ENCODE measurements around the gene CD164. TPM values are rescaled to one million over a fixed set of nuclear protein-coding genes. Genes with fewer than 3 reads are reported as not detected.
A peak's percentile ranks its signal among the peaks of the same experiment; 100 is the strongest.

CD164 gene
- total and polyA plus RNA-seq, 2 of the 13 experiments (the other 11 are each of a cell fraction or from before 2014, with no cell fraction given): 222 to 293 TPM

DNA sequence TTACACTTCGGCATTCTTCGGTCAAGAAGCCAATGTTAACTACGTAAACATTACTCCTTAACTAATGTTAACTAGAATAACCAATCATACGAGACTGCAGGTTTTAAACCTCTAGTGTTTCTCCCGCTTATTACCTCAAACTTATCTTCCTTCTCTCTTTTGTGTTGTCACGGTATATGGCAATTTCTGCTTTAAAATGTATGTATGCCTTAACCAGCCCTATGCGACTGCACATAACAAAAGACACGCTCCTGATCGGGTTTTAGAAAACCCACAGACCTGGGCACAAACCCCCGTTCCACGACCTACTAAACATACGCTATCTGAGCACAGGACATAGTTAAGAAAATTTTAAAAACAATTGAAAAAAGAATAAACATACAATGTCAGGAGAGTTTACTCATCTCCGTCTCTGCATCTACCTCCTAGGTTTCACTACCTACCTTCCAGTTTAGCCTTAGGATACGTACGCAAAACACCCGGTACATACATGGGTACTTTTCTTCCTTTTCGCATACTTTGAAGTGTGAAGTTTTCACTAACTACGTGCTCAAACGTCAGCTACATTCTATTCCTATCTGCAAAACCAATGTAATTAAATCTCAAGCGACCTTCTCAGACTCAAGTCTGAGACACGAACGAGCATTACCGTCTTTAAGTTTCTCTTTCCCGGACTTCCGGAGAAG, 1.1 kb downstream of the CD164 start:
- Histone ChIP-seq H2AFZ (ENCODE audit: low read length) (no peak overlapping the region), H3K4me3 (replicated peaks in 1 of 3; ENCODE audit: insufficient read depth in 1 of 3, low read depth in 2 of 3, low read length in 3 of 3) (peak overlapping the region; percentile 95 to 99 (median 99)), H3K9me3 (ENCODE audit: low read length) (no peaks in the 10 kb centered on the region), H3K79me2 (ENCODE audit: insufficient read depth, low read length) (peaks cover 59% of the 10 kb centered on the region), H4K20me1 (ENCODE audit: insufficient read depth, low read length) (peaks cover 45% of the 10 kb centered on the region), H3K4me1 (ENCODE audit: insufficient read depth, low read length) (peaks cover 38% of the 10 kb centered on the region), H3K4me2 (ENCODE audit: low read depth, low read length) (peak overlapping the region; percentile 96), H3K27me3 (ENCODE audit: control insufficient read depth in 1 of 2, insufficient read depth in 2 of 2, low read length in 2 of 2) (no peaks in the 10 kb centered on the region; a peak in 1 of 5 replicates), H3K27ac (ENCODE audit: extremely low read length, insufficient read depth, low read length) (peak overlapping the region; percentile 98), H3K36me3 (replicated peaks in 1 of 2; ENCODE audit: control insufficient read depth in 1 of 2, insufficient read depth in 2 of 2, low read length in 2 of 2) (peaks cover 8 to 29% of the 10 kb centered on the region in 2 experiments), H3K9ac (ENCODE audit: insufficient read depth, low read depth, low read length) (peak overlapping the region; percentile 99)
- POLR2A ChIA-PET: interaction anchor here (1.6 to 3.9 kb wide), 4 partner anchors 11 to 85 kb away, joined by 4 to 29 read pairs (median 8); partner anchors contain the start of genes PPIL6 and SMPD2
- under 1% methylated on average over 25 of the region's 25 CpGs for WGBS (ENCODE audit: low lambda C conversion rate)
- CTCF ChIA-PET (ENCODE audit: low intra/inter-chr PET ratio, low total read pairs): no interaction called here
- BruUV-seq (replicated peaks): no TSS peak
- intact Hi-C loops (cut with micrococcal nuclease; ENCODE audit: unreplicated experiment) (loop anchor here (5.0 kb wide), 1 partner anchor 284 kb away; the partner anchor contains the start of gene CEP57L1), in situ Hi-C loops (cut with HindIII; ENCODE audit: extremely low pct_ligation_motif_present, low pct_unique_long_range_greater_than_20kb) (loop anchor here (5.0 kb wide), 2 partner anchors 61 to 194 kb away; partner anchors contain the start of genes PPIL6 and SMPD2)
- DNase-seq (ENCODE audit: low spot score) (no peak), FAIRE-seq (no peak), ATAC-seq (no peak)
- TF ChIP-seq PAWR (CRISPR knock-in tag; IDR thresholded peaks at IDR 0.05; ENCODE audit: borderline replicate concordance): no peak
- no peak for TF ChIP-seq SIX1 (CRISPR knock-in tag; IDR thresholded peaks at IDR 0.05; ENCODE audit: borderline replicate concordance)
- no peak for TF ChIP-seq ZNF501 (CRISPR knock-in tag; IDR thresholded peaks at IDR 0.05)
- TF ChIP-seq SMARCE1 (IDR thresholded peaks at IDR 0.05; ENCODE audit: borderline replicate concordance): no peak
- no peak for TF ChIP-seq HNF4A (CRISPR knock-in tag; IDR thresholded peaks at IDR 0.05)
- TF ChIP-seq ZNF10 (CRISPR knock-in tag; IDR thresholded peaks at IDR 0.05; ENCODE audit: borderline replicate concordance, low read depth): no peak
- TF ChIP-seq HIVEP1 (CRISPR knock-in tag; IDR thresholded peaks at IDR 0.05): no peak
- TF ChIP-seq PHF8 (CRISPR knock-in tag; IDR thresholded peaks at IDR 0.05): no peak
- no peak for TF ChIP-seq SOX13 (IDR thresholded peaks at IDR 0.05)
- no peak for TF ChIP-seq SOX13 (CRISPR knock-in tag; conservative IDR thresholded peaks at IDR 0.05 in 1 of 2, IDR thresholded peaks at IDR 0.05 in 1 of 2)
- TF ChIP-seq, protein P1, sequence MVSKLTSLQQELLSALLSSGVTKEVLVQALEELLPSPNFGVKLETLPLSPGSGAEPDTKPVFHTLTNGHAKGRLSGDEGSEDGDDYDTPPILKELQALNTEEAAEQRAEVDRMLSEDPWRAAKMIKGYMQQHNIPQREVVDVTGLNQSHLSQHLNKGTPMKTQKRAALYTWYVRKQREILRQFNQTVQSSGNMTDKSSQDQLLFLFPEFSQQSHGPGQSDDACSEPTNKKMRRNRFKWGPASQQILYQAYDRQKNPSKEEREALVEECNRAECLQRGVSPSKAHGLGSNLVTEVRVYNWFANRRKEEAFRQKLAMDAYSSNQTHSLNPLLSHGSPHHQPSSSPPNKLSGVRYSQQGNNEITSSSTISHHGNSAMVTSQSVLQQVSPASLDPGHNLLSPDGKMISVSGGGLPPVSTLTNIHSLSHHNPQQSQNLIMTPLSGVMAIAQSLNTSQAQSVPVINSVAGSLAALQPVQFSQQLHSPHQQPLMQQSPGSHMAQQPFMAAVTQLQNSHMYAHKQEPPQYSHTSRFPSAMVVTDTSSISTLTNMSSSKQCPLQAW (CRISPR knock-in tag; IDR thresholded peaks at IDR 0.05): no peak
- no peak for TF ChIP-seq GZF1 (CRISPR knock-in tag; IDR thresholded peaks at IDR 0.05)
- TF ChIP-seq, protein P2, sequence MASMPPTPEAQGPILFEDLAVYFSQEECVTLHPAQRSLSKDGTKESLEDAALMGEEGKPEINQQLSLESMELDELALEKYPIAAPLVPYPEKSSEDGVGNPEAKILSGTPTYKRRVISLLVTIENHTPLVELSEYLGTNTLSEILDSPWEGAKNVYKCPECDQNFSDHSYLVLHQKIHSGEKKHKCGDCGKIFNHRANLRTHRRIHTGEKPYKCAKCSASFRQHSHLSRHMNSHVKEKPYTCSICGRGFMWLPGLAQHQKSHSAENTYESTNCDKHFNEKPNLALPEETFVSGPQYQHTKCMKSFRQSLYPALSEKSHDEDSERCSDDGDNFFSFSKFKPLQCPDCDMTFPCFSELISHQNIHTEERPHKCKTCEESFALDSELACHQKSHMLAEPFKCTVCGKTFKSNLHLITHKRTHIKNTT (CRISPR knock-in tag; IDR thresholded peaks at IDR 0.05): no peak
- no peak for TF ChIP-seq ZNF296 (CRISPR knock-in tag; conservative IDR thresholded peaks at IDR 0.05)
- TF ChIP-seq ZFP36L1 (CRISPR knock-in tag; IDR thresholded peaks at IDR 0.05): 0 out of 2 replicates have a peak, but pooled peaks have one; percentile 46
- TF ChIP-seq SOX5 (CRISPR knock-in tag; IDR thresholded peaks at IDR 0.05; ENCODE audit: borderline replicate concordance): 0 out of 2 replicates have a peak, but pooled peaks have one; percentile 11
- TF ChIP-seq, protein P3, sequence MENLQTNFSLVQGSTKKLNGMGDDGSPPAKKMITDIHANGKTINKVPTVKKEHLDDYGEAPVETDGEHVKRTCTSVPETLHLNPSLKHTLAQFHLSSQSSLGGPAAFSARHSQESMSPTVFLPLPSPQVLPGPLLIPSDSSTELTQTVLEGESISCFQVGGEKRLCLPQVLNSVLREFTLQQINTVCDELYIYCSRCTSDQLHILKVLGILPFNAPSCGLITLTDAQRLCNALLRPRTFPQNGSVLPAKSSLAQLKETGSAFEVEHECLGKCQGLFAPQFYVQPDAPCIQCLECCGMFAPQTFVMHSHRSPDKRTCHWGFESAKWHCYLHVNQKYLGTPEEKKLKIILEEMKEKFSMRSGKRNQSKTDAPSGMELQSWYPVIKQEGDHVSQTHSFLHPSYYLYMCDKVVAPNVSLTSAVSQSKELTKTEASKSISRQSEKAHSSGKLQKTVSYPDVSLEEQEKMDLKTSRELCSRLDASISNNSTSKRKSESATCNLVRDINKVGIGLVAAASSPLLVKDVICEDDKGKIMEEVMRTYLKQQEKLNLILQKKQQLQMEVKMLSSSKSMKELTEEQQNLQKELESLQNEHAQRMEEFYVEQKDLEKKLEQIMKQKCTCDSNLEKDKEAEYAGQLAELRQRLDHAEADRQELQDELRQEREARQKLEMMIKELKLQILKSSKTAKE (CRISPR knock-in tag; IDR thresholded peaks at IDR 0.05; ENCODE audit: borderline replicate concordance): no peak
- no peak for TF ChIP-seq MED1 (CRISPR knock-in tag; IDR thresholded peaks at IDR 0.05)

Measured in HepG2 (cell line).